Suprapubic skin (tissue), 4 donors: Measurements from ENCODE around the gene EEA1. TPM values are rescaled to one million over a fixed set of nuclear protein-coding genes. Genes with fewer than 3 reads are reported as not detected.

Experiments
- DNase-seq, 2 donors: peaks; one replicate each; pipeline ENCODE4 v3.0.0-alpha.2; 2019; ENCODE audit warnings: low spot score in 2 of 2
- H3K27ac ChIP-seq: fragments of 200-600 bp; sonication (generic); one replicate; pipeline ENCODE4 v1.5.1; 2019
- H3K27me3 ChIP-seq: fragments of 200-600 bp; sonication (generic); one replicate; pipeline ENCODE4 v1.5.1; 2019
- H3K36me3 ChIP-seq: fragments of 200-600 bp; sonication (generic); one replicate; pipeline ENCODE4 v1.5.1; 2019
- H3K4me1 ChIP-seq: fragments of 200-600 bp; sonication (generic); one replicate; pipeline ENCODE4 v1.5.1; 2019
- H3K4me3 ChIP-seq: fragments of 200-600 bp; sonication (generic); one replicate; pipeline ENCODE4 v1.5.1; 2019; ENCODE audit warnings: mild to moderate bottlenecking
- H3K9me3 ChIP-seq: fragments of 200-600 bp; sonication (generic); one replicate; pipeline ENCODE4 v1.5.1; 2019
- EP300 ChIP-seq: sonication (generic); formaldehyde crosslinking; IDR thresholded peaks from one replicate; pipeline ENCODE4 v1.6.1; 2017; ENCODE audit warnings: antibody characterized with exemption
- POLR2A ChIP-seq, 2 donors: fragments of 450-650 bp; IDR thresholded peaks; one replicate each; pipeline ENCODE4 v1.6.1; 2017; ENCODE audit warnings: antibody characterized with exemption in 2 of 2, mild to moderate bottlenecking in 2 of 2, moderate library complexity in 2 of 2
- POLR2AphosphoS5 ChIP-seq, 3 donors: sonication (generic); formaldehyde crosslinking; IDR thresholded peaks; one replicate each; pipeline ENCODE4 v1.6.1; 2017; ENCODE audit warnings: antibody characterized with exemption in 3 of 3
- WGBS: methylation state at CpG from one replicate; pipeline ENCODE4 v1.1.5; 2018; 5-methylcytosine and 5-hydroxymethylcytosine counted together
- total RNA-seq, 4 donors: library from RNA; depleted of rRNA; stranded (reverse); fragments of >200 nt; gene quantifications; one replicate each; pipeline ENCODE4 v1.1.0, GENCODE V29; 2016
- TF ChIP-seq, protein P1 (sequence below), 2 donors: fragments of 200-600 bp in 1 of 2; fragments of 450-650 bp in 1 of 2; sonication (generic) in 1 of 2; IDR thresholded peaks; one replicate each; pipeline ENCODE4 v1.5.1; 2016 to 2019; ENCODE audit warnings: antibody characterized with exemption in 2 of 2, mild to moderate bottlenecking in 1 of 2, moderate library complexity in 1 of 2

EEA1 gene
- total RNA-seq, 4 donors from 2014 or later: 17.9 to 55.0 (median 23.2) TPM

DNA sequence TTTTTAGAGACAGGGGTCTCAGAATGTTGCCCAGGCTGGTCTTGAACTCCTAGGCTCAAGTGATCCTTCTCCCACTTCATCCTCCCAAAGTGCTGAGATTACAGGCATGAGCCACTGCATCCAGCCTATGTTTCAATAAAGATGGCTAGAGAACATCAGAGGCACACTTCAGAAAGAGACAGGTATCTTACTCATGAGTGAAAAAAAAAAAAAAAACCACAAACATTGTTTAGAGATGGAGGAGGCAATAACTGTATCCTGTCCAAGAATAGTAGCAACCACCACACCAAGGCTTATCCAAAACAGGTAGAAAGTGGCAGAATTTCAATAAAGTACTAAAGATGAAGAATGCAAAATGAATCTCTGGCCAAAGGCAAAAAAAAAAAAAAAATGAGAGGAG lies 30.3 kb downstream of the EEA1 start:
- TF ChIP-seq, protein P1, sequence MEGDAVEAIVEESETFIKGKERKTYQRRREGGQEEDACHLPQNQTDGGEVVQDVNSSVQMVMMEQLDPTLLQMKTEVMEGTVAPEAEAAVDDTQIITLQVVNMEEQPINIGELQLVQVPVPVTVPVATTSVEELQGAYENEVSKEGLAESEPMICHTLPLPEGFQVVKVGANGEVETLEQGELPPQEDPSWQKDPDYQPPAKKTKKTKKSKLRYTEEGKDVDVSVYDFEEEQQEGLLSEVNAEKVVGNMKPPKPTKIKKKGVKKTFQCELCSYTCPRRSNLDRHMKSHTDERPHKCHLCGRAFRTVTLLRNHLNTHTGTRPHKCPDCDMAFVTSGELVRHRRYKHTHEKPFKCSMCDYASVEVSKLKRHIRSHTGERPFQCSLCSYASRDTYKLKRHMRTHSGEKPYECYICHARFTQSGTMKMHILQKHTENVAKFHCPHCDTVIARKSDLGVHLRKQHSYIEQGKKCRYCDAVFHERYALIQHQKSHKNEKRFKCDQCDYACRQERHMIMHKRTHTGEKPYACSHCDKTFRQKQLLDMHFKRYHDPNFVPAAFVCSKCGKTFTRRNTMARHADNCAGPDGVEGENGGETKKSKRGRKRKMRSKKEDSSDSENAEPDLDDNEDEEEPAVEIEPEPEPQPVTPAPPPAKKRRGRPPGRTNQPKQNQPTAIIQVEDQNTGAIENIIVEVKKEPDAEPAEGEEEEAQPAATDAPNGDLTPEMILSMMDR (IDR thresholded peaks at IDR 0.05): no peak
- TF ChIP-seq POLR2AphosphoS5 (IDR thresholded peaks at IDR 0.05) (no peak), POLR2A (IDR thresholded peaks at IDR 0.05) (no peak), EP300 (no peak)
- no peak for DNase-seq
- Histone ChIP-seq H3K9me3 (no peaks in the 10 kb centered on the region), H3K4me3 (no peak overlapping the region), H3K4me1 (peaks cover 34% of the 10 kb centered on the region), H3K27me3 (no peaks in the 10 kb centered on the region), H3K27ac (peak overlapping the region; percentile 89), H3K36me3 (no peaks in the 10 kb centered on the region)

DNA sequence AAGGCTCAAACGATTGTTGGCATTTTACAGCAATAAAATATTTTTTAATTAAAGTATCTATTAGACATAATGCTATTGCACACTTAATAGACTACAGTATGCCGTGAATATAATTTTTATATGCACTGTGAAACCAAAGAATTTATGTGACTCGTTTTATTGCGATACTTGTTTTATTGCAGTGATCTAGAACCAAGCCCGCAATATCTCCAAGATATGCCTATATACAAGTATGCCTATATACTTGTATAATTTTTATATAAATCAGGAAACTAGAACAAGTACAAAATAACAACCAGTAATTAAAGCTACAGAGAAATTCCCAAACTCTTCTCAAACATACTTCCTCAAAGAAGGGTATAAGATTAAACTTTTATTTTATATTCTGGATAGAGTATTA lies 31.3 kb downstream of the EEA1 start:
- Histone ChIP-seq H3K4me3 (no peak overlapping the region), H3K36me3 (no peaks in the 10 kb centered on the region), H3K9me3 (no peaks in the 10 kb centered on the region), H3K4me1 (peaks cover 35% of the 10 kb centered on the region), H3K27ac (no peak overlapping the region), H3K27me3 (no peaks in the 10 kb centered on the region)
- no peak for DNase-seq
- TF ChIP-seq EP300 (no peak), POLR2A (IDR thresholded peaks at IDR 0.05) (no peak), POLR2AphosphoS5 (IDR thresholded peaks at IDR 0.05) (no peak)
- TF ChIP-seq, protein P1 (IDR thresholded peaks at IDR 0.05): no peak
- WGBS: 92% methylated on average over 5 of the region's 5 CpGs

DNA sequence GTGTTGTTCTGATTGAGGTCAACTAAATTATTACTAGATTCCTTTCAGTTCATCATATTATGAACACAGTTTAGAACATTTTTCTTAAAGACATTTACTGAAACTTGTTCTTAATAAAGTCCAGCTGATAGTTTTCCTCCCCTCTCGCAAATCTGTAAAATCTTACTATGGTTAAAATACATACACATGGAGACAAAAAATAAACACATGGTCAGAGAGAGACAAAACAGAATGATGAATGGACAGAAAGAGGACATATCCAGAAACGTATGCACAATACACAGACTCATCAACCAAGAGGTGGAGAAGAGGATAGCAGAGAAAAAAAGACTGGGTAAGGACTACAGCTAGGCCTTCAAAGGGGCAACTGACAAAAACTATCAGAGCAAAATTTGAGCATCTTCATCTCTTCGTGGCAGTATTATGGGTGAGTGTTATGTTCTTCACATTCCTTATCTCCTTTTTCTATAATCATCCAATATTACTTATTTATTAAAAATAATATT lies 38.4 kb downstream of the EEA1 start:
- Histone ChIP-seq H3K4me3 (no peak overlapping the region), H3K36me3 (peaks cover 6% of the 10 kb centered on the region), H3K27ac (no peak overlapping the region), H3K9me3 (no peaks in the 10 kb centered on the region), H3K4me1 (peaks cover 9% of the 10 kb centered on the region), H3K27me3 (no peaks in the 10 kb centered on the region)
- no peak for DNase-seq
- 73% methylated on average over 3 of the region's 3 CpGs for WGBS
- TF ChIP-seq EP300 (no peak), POLR2AphosphoS5 (IDR thresholded peaks at IDR 0.05) (no peak), POLR2A (IDR thresholded peaks at IDR 0.05) (no peak)
- TF ChIP-seq, protein P1 (IDR thresholded peaks at IDR 0.05): no peak

DNA sequence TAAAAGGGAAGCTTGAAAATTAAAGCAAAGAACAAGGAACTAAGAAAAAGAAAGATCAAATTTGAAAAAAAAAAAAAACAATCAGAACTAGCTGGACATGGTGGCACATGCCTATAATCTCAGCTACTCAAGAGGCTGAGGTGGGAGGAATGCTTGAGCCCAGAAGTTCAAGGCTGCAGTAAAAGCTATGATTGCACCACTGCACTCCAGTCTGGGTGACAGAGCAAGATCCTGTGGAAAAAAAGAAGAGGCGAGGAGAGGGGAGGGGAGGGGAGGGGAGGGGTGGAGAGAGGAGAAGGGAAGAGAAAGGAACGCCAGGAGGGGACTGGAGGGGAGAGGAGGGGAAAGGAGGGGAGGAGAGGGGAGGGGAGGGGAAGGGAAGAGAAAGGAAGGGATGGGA lies 43.0 kb downstream of the EEA1 start:
- TF ChIP-seq POLR2AphosphoS5 (IDR thresholded peaks at IDR 0.05) (no peak), POLR2A (IDR thresholded peaks at IDR 0.05) (no peak), EP300 (no peak)
- TF ChIP-seq, protein P1 (IDR thresholded peaks at IDR 0.05): no peak
- H3K27ac ChIP-seq: no peak overlapping the region
- H3K4me3 ChIP-seq: no peak overlapping the region
- H3K27me3 ChIP-seq: no peaks in the 10 kb centered on the region
- 80% methylated on average over 1 of the region's 2 CpGs for WGBS
- H3K4me1 ChIP-seq: no peaks in the 10 kb centered on the region
- H3K36me3 ChIP-seq: peaks cover 20% of the 10 kb centered on the region
- DNase-seq: no peak
- H3K9me3 ChIP-seq: no peaks in the 10 kb centered on the region

DNA sequence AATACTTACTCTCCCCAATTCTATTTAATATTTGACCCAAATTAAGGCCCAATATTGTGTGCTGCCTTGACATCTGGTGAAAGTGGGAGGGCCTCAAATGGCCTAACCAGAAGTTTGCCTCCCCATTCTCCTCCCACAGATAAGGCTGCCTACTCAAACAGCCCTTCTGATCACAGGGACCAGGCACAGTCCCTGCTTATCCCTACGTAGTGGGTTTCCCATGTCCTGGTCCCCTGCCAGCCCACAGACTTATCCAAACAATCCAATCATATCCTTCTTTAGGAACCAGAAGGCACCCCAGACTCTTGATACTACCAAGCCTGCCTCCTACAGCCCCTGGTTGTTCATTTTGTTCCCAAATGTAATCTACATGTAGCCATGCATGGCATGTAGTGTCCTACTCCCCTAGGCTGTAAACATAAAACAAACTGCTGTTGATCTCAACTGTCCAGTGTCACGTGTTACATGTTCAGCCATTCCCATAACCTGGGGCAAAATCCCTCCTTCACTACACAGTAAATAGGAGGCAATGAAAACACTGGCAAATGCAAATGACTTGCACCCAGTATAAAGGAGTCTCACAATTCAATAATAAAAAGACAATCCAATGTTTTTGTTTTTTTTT lies 49.3 kb downstream of the EEA1 start:
- peaks cover 14% of the 10 kb centered on the region for H3K36me3 ChIP-seq

More for the DNA sequence above, 49.3 kb downstream of the EEA1 start:
- H3K27ac ChIP-seq: no peak overlapping the region
- WGBS: 88% methylated on average over 2 of the region's 2 CpGs
- no peaks in the 10 kb centered on the region for H3K9me3 ChIP-seq
- TF ChIP-seq EP300: no peak
- TF ChIP-seq POLR2A (IDR thresholded peaks at IDR 0.05): no peak
- TF ChIP-seq POLR2AphosphoS5 (IDR thresholded peaks at IDR 0.05): no peak
- TF ChIP-seq, protein P1 (IDR thresholded peaks at IDR 0.05): no peak
- no peak overlapping the region for H3K4me3 ChIP-seq
- H3K4me1 ChIP-seq: no peaks in the 10 kb centered on the region
- DNase-seq: no peak
- no peaks in the 10 kb centered on the region for H3K27me3 ChIP-seq
